HepG2 (cell line): ENCODE results near the gene C4orf17. TPM values are rescaled to one million over a fixed set of nuclear protein-coding genes. Genes with fewer than 3 reads are reported as not detected.

Experiments
- BCL6 ChIP-seq: IDR thresholded peaks from 2 replicates; pipeline ENCODE4 v1.6.1; 2016; ENCODE audit warnings: missing genetic modification reagents, missing compliant biosample characterization
- FOSL1 ChIP-seq: sonication (generic); formaldehyde crosslinking; IDR thresholded peaks from 2 replicates; pipeline ENCODE4 v1.9.0; 2021; ENCODE audit warnings: missing genetic modification reagents, borderline replicate concordance
- HNF4A ChIP-seq: sonication (generic); formaldehyde crosslinking; IDR thresholded peaks from 2 replicates; pipeline ENCODE4 v1.4.0; 2020; ENCODE audit warnings: missing genetic modification reagents
- NR2C2 ChIP-seq: sonication (generic); formaldehyde crosslinking; IDR thresholded peaks from 2 replicates; pipeline ENCODE4 v1.4.0; 2020; ENCODE audit warnings: missing genetic modification reagents, mild to moderate bottlenecking, moderate library complexity, borderline replicate concordance
- NR2F1 ChIP-seq, 2 experiments: fragments of 450-650 bp in 1 of 2; formaldehyde crosslinking in 1 of 2; IDR thresholded peaks; 2 replicates each; pipeline versions ENCODE4 v1.5.0 to v1.6.1; 2016 to 2020; ENCODE audit warnings: mild to moderate bottlenecking in 1 of 2, missing compliant biosample characterization in 1 of 2, missing genetic modification reagents in 1 of 2, moderate library complexity in 1 of 2
- NR2F6 ChIP-seq, 2 experiments: IDR thresholded peaks; 2 replicates each; pipeline ENCODE4 v1.6.1; 2016; ENCODE audit warnings: antibody characterized with exemption in 1 of 2, mild to moderate bottlenecking in 1 of 2
- RARA ChIP-seq: IDR thresholded peaks from 2 replicates; pipeline ENCODE4 v1.6.1; 2016; ENCODE audit warnings: missing genetic modification reagents, missing compliant biosample characterization
- SOX5 ChIP-seq: IDR thresholded peaks from 2 replicates; pipeline ENCODE4 v1.6.1; 2016; ENCODE audit warnings: borderline replicate concordance
- SOX6 ChIP-seq, 2 experiments: fragments of 450-650 bp in 1 of 2; sonication (generic) in 1 of 2; formaldehyde crosslinking in 1 of 2; IDR thresholded peaks; 2 replicates each; pipeline versions ENCODE4 v1.4.0 to v1.6.1; 2017 to 2020; ENCODE audit warnings: antibody characterized with exemption in 1 of 2, mild to moderate bottlenecking in 1 of 2, missing genetic modification reagents in 1 of 2
- ZMYM3 ChIP-seq: sonication (generic); formaldehyde crosslinking; IDR thresholded peaks from 2 replicates; pipeline ENCODE4 v1.5.1; 2020; ENCODE audit warnings: mild to moderate bottlenecking, missing genetic modification reagents
- ZNF737 ChIP-seq: sonication (generic); formaldehyde crosslinking; IDR thresholded peaks from 2 replicates; pipeline ENCODE4 v1.5.0; 2020; ENCODE audit warnings: missing genetic modification reagents, mild to moderate bottlenecking, borderline replicate concordance
- polyA plus RNA-seq, 8 experiments: library from polyadenylated mRNA; depleted of rRNA in 3 of 8; stranded (reverse) in 7 of 8; unstranded in 1 of 8; fragments of >200 nt; fragmentation: Illumina TruSeq in 4 of 8; extraction: Trizol in 4 of 8; gene quantifications; 2 replicates each; pipeline versions ENCODE4 v1.2.1 to v1.2.3, GENCODE V29; 2011 to 2016; ENCODE audit warnings: low read depth in 4 of 8, missing spikeins in 1 of 8, mixed read lengths in 1 of 8; ENCODE audit not compliant: insufficient read depth in 1 of 8
- total RNA-seq, 5 experiments: library from RNA; depleted of rRNA; stranded (reverse); fragments of >200 nt; fragmentation: Illumina TruSeq; extraction: Trizol; gene quantifications; 2 replicates each; pipeline ENCODE4 v1.2.3, GENCODE V29; 2016; ENCODE audit warnings: low read depth in 1 of 5
- TF ChIP-seq, protein P1 (sequence below): sonication (generic); formaldehyde crosslinking; IDR thresholded peaks from 2 replicates; pipeline ENCODE4 v1.5.0; 2020; ENCODE audit warnings: missing genetic modification reagents, mild to moderate bottlenecking, borderline replicate concordance
- TF ChIP-seq, protein P2 (sequence below): sonication (generic); formaldehyde crosslinking; IDR thresholded peaks from 2 replicates; pipeline ENCODE4 v1.4.0; 2020; ENCODE audit warnings: missing genetic modification reagents
- TF ChIP-seq, protein P3 (sequence below): sonication (generic); formaldehyde crosslinking; IDR thresholded peaks from 2 replicates; pipeline ENCODE4 v1.4.0; 2020; ENCODE audit warnings: mild to moderate bottlenecking, missing genetic modification reagents, borderline replicate concordance
- TF ChIP-seq, protein P4 (sequence below): sonication (generic); formaldehyde crosslinking; IDR thresholded peaks from 2 replicates; pipeline ENCODE4 v1.5.1; 2020; ENCODE audit warnings: mild to moderate bottlenecking, missing genetic modification reagents, borderline replicate concordance

Gene C4orf17
- total and polyA plus RNA-seq, 2 of the 13 experiments (the other 11 are each of a cell fraction or from before 2014, with no cell fraction given): not detected

DNA sequence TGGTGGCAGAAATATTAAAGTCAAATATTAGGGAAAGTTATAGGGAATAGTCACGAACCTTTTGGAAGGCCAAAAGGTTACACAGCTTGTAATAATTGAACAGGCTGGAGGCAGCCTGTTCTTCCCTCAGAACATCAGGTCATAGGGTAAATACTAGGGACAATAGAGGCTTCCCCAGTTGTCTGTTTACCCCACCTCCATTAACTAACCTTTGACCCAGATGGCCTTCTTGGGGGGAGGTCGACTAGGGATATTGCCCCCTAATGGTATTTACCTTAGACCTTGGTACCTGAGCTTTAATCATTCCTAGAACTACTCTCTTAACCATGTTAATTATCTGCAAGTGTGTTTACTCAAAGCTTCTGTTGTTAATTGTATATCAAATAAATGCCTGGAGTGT lies 26.0 kb downstream of the C4orf17 start (continued):
- TF ChIP-seq NR2F1 (CRISPR knock-in tag; IDR thresholded peaks at IDR 0.05) (0 out of 4 replicates have a peak, but pooled peaks of 1 of the 2 experiments have one; percentile 32), RARA (CRISPR knock-in tag) (peak; percentile 31; the same call in 1 of the 2 replicates), HNF4A (CRISPR knock-in tag) (peak; percentile 37; the same call in 1 of the 2 replicates), NR2F6 (IDR thresholded peaks at IDR 0.05) (peak; percentile 83), NR2F6 (CRISPR knock-in tag; IDR thresholded peaks at IDR 0.05) (peak; percentile 67), SOX5 (peak; percentile 75), FOSL1 (CRISPR knock-in tag) (no peak), ZMYM3 (no peak), ZNF737 (CRISPR knock-in tag) (no peak), NR2C2 (CRISPR knock-in tag) (no peak), SOX6 (IDR thresholded peaks at IDR 0.05) (no peak), SOX6 (CRISPR knock-in tag; IDR thresholded peaks at IDR 0.05) (peak; percentile 86), BCL6 (CRISPR knock-in tag) (peak; percentile 78)
- TF ChIP-seq, protein P1, sequence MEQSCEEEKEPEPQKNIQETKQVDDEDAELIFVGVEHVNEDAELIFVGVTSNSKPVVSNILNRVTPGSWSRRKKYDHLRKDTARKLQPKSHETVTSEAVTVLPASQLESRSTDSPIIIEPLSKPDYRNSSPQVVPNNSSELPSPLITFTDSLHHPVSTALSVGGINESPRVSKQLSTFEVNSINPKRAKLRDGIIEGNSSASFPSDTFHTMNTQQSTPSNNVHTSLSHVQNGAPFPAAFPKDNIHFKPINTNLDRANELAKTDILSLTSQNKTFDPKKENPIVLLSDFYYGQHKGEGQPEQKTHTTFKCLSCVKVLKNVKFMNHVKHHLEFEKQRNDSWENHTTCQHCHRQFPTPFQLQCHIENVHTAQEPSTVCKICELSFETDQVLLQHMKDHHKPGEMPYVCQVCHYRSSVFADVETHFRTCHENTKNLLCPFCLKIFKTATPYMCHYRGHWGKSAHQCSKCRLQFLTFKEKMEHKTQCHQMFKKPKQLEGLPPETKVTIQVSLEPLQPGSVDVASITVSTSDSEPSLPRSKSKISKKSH (CRISPR knock-in tag): no peak
- TF ChIP-seq, protein P2, sequence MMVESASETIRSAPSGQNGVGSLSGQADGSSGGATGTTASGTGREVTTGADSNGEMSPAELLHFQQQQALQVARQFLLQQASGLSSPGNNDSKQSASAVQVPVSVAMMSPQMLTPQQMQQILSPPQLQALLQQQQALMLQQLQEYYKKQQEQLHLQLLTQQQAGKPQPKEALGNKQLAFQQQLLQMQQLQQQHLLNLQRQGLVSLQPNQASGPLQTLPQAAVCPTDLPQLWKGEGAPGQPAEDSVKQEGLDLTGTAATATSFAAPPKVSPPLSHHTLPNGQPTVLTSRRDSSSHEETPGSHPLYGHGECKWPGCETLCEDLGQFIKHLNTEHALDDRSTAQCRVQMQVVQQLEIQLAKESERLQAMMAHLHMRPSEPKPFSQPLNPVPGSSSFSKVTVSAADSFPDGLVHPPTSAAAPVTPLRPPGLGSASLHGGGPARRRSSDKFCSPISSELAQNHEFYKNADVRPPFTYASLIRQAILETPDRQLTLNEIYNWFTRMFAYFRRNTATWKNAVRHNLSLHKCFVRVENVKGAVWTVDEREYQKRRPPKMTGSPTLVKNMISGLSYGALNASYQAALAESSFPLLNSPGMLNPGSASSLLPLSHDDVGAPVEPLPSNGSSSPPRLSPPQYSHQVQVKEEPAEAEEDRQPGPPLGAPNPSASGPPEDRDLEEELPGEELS (CRISPR knock-in tag): peak; percentile 42; the same call in 1 of the 2 replicates
- TF ChIP-seq, protein P3, sequence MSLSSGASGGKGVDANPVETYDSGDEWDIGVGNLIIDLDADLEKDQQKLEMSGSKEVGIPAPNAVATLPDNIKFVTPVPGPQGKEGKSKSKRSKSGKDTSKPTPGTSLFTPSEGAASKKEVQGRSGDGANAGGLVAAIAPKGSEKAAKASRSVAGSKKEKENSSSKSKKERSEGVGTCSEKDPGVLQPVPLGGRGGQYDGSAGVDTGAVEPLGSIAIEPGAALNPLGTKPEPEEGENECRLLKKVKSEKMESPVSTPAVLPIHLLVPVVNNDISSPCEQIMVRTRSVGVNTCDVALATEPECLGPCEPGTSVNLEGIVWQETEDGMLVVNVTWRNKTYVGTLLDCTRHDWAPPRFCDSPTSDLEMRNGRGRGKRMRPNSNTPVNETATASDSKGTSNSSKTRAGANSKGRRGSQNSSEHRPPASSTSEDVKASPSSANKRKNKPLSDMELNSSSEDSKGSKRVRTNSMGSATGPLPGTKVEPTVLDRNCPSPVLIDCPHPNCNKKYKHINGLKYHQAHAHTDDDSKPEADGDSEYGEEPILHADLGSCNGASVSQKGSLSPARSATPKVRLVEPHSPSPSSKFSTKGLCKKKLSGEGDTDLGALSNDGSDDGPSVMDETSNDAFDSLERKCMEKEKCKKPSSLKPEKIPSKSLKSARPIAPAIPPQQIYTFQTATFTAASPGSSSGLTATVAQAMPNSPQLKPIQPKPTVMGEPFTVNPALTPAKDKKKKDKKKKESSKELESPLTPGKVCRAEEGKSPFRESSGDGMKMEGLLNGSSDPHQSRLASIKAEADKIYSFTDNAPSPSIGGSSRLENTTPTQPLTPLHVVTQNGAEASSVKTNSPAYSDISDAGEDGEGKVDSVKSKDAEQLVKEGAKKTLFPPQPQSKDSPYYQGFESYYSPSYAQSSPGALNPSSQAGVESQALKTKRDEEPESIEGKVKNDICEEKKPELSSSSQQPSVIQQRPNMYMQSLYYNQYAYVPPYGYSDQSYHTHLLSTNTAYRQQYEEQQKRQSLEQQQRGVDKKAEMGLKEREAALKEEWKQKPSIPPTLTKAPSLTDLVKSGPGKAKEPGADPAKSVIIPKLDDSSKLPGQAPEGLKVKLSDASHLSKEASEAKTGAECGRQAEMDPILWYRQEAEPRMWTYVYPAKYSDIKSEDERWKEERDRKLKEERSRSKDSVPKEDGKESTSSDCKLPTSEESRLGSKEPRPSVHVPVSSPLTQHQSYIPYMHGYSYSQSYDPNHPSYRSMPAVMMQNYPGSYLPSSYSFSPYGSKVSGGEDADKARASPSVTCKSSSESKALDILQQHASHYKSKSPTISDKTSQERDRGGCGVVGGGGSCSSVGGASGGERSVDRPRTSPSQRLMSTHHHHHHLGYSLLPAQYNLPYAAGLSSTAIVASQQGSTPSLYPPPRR (CRISPR knock-in tag): peak; percentile 60; the same call in 1 of the 2 replicates
- TF ChIP-seq, protein P4, sequence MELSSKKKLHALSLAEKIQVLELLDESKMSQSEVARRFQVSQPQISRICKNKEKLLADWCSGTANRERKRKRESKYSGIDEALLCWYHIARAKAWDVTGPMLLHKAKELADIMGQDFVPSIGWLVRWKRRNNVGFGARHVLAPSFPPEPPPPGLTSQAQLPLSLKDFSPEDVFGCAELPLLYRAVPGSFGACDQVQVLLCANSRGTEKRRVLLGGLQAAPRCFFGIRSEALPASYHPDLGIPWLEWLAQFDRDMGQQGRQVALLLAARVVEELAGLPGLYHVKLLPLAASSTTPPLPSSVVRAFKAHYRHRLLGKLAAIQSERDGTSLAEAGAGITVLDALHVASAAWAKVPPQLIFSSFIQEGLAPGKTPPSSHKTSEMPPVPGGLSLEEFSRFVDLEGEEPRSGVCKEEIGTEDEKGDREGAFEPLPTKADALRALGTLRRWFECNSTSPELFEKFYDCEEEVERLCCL: no peak
